Thoracic aorta (tissue), 2 donors: ENCODE measurements around the gene TPM3. TPM values are rescaled to one million over a fixed set of nuclear protein-coding genes. Genes with fewer than 3 reads are reported as not detected.
"Not testable (repeated sequence)": the region's sequence is repeated elsewhere in the genome, so short reads cannot be mapped to it uniquely, and the experiment has no call there.

Source experiments
- ATAC-seq: fragments of 150-250 bp; one replicate; pipeline ENCODE4 v1.8.0; 2017; ENCODE audit warnings: low read depth; ENCODE audit not compliant: insufficient number of reproducible peaks, low FRiP score
- DNase-seq: peaks from one replicate; pipeline ENCODE4 v3.0.0-alpha.2; 2020; ENCODE audit warnings: low spot score
- H3K27ac ChIP-seq, 2 donors: fragments of 200-600 bp; sonication (generic); 1 replicate in 1 of 2; 2 replicates in 1 of 2; pipeline ENCODE4 v1.5.1; 2016; ENCODE audit warnings: mild to moderate bottlenecking in 2 of 2, moderate library complexity in 2 of 2
- H3K27me3 ChIP-seq: fragments of 200-600 bp; sonication (generic); replicated peaks from 2 replicates; pipeline ENCODE4 v1.6.0; 2016; ENCODE audit warnings: mild to moderate bottlenecking; ENCODE audit not compliant: insufficient read depth
- H3K36me3 ChIP-seq: fragments of 200-600 bp; sonication (generic); one replicate; pipeline ENCODE4 v1.5.1; 2016
- H3K4me1 ChIP-seq, 2 donors: fragments of 200-600 bp; sonication (generic); 1 replicate in 1 of 2; 2 replicates in 1 of 2; pipeline versions ENCODE4 v1.5.1 to v1.6.0; 2016; ENCODE audit warnings: low read depth in 2 of 2, mild to moderate bottlenecking in 1 of 2; ENCODE audit not compliant: control insufficient read depth in 1 of 2
- H3K4me3 ChIP-seq: fragments of 200-600 bp; sonication (generic); 2 replicates; pipeline ENCODE4 v1.5.1; 2016; ENCODE audit warnings: mild to moderate bottlenecking
- H3K9me3 ChIP-seq: fragments of 200-600 bp; sonication (generic); 2 replicates; pipeline ENCODE4 v1.5.1; 2016
- CTCF ChIP-seq: fragments of 200-600 bp; sonication (generic); IDR thresholded peaks from one replicate; pipeline ENCODE4 v1.5.1; 2019; ENCODE audit warnings: antibody characterized with exemption
- total RNA-seq, 2 donors: library from RNA; depleted of rRNA; stranded (reverse); fragments of >200 nt; gene quantifications; one replicate each; pipeline versions ENCODE4 v1.1.0 to v1.2.3, GENCODE V29; 2016

TPM3 gene
- total RNA-seq, 2 donors from 2014 or later = 146 to 331 TPM

DNA sequence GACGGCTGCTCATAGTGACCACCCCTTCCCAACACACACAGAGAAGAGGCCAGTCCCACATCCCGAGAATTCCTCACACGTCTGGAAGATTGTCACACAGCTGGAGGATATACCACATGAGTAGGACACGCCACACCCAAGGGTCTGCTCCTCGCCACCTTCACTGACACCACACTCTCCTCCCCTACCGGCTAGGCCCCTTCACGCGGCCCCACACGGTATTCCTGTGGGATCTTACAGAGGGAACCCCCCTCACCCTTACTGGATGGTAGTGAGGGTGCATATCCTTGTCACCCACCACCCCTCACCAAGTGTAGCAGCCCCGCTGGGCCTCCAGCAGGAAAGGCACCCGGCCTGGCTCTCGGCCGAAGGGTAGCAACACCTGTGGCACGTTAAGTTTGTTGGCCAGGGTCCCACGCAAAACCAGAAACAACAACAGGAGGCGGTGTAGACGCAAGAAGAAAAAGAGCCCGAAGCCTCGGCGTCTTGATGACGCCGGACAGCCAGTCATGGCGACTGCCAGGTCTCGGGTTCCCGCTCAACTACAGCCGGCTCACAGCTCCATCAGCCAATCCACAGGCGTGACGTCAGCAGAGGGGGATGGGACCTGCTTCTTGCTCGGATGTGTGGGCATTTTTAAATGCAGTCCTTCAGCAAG, 37.2 kb downstream of the TPM3 start, which contains the start of gene NUP210L:
NUP210L (minus strand) TSS at position 540 of the 658 bp plus-strand sequence.
- Histone ChIP-seq H3K36me3 (peaks cover 9% of the 10 kb centered on the region), H3K27me3 (no peaks in the 10 kb centered on the region), H3K4me3 (peak within 1 kb of the TSS; percentile 38), H3K4me1 (peaks cover 13 to 28% of the 10 kb centered on the region in 2 donors), H3K27ac (peak within 1 kb of the TSS; percentile 68 to 79), H3K9me3 (no peaks in the 10 kb centered on the region)
- TF ChIP-seq CTCF = no peak
- ATAC-seq (peak; percentile 35), DNase-seq (peak; percentile 45)

GRCh38 chr1:154154053-154154452, 37.8 kb downstream of the TPM3 start:
- TF ChIP-seq CTCF = no peak
- no peaks in the 10 kb centered on the region for H3K27me3 ChIP-seq
- H3K4me1 ChIP-seq = peaks cover 13 to 28% of the 10 kb centered on the region in 2 donors
- no peak for DNase-seq
- no peaks in the 10 kb centered on the region for H3K9me3 ChIP-seq
- ATAC-seq = no peak
- no peak overlapping the region for H3K4me3 ChIP-seq
- H3K36me3 ChIP-seq = peaks cover 6% of the 10 kb centered on the region
- peak overlapping the region; percentile 68 to 79 for H3K27ac ChIP-seq

DNA sequence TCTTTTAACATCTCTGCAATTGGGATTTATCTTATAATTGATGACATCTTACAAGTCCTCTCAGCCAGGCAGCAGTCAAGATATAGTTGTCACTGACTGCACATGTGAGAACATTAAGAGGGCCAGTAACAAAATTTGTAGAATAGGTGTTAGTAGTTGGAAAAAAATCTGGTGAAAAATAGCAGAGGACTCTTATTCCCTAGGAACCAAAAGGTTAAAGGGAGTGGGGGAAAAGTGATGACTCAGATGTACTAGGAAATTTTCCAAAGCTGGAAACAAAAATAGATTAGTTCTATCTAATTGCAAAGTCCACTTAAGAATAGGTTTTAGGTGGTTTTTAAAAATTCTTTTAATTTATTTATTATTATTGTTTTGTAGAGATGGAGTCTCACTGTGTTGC, 40.6 kb downstream of the TPM3 start:
- Histone ChIP-seq H3K27ac (peak overlapping the region in 1 of 2 donors; percentile 45), H3K27me3 (no peaks in the 10 kb centered on the region), H3K4me1 (peaks cover 10 to 24% of the 10 kb centered on the region in 2 donors), H3K36me3 (no peaks in the 10 kb centered on the region), H3K4me3 (no peak overlapping the region), H3K9me3 (no peaks in the 10 kb centered on the region)
- ATAC-seq (no peak), DNase-seq (no peak)
- TF ChIP-seq CTCF = no peak

GRCh38 chr1:154148807-154149206, 43.1 kb downstream of the TPM3 start:
- ATAC-seq (no peak), DNase-seq (no peak)
- Histone ChIP-seq H3K4me3 (no peak overlapping the region), H3K9me3 (no peaks in the 10 kb centered on the region), H3K36me3 (no peaks in the 10 kb centered on the region), H3K4me1 (peaks cover 4% of the 10 kb centered on the region in 2 donors), H3K27me3 (no peaks in the 10 kb centered on the region), H3K27ac (no peak overlapping the region)
- no peak for TF ChIP-seq CTCF

- H3K27ac ChIP-seq, ATAC-seq, H3K9me3 ChIP-seq, H3K4me1 ChIP-seq, H3K4me3 ChIP-seq, H3K36me3 ChIP-seq, H3K27me3 ChIP-seq, DNase-seq: not testable (repeated sequence)
Observed at GRCh38 chr1:154147505-154147904, 44.4 kb downstream of the TPM3 start.

- no peaks in the 10 kb centered on the region for H3K4me1 ChIP-seq
- no peak overlapping the region for H3K27ac ChIP-seq
- DNase-seq = no peak
- no peaks in the 10 kb centered on the region for H3K36me3 ChIP-seq
- no peaks in the 10 kb centered on the region for H3K27me3 ChIP-seq
- H3K4me3 ChIP-seq = no peak overlapping the region
- no peak for ATAC-seq
- no peaks in the 10 kb centered on the region for H3K9me3 ChIP-seq
- TF ChIP-seq CTCF = peak; percentile 20
Observed at GRCh38 chr1:154145986-154146385, 45.9 kb downstream of the TPM3 start.
